Neural progenitor cell (in vitro differentiated cells): Measurements from ENCODE around the gene LSM14A. TPM values are rescaled to one million over a fixed set of nuclear protein-coding genes. Genes with fewer than 3 reads are reported as not detected.

Source experiments
- DNase-seq: peaks from one replicate; pipeline ENCODE4 v3.0.0-alpha.2; 2016; ENCODE audit warnings: low spot score
- H2AFZ ChIP-seq: fragments of 200-600 bp; sonication (generic); replicated peaks from 2 replicates; pipeline ENCODE4 v1.6.1; 2016; ENCODE audit warnings: antibody characterized with exemption
- H3F3A ChIP-seq: fragments of 200-600 bp; sonication (generic); 2 replicates; pipeline ENCODE4 v1.6.1; 2016; ENCODE audit warnings: antibody characterized with exemption, low read depth
- H3K27ac ChIP-seq: fragments of 200-600 bp; sonication (generic); 2 replicates; pipeline ENCODE4 v1.5.1; 2016; ENCODE audit warnings: mild to moderate bottlenecking
- H3K27me3 ChIP-seq: fragments of 200-600 bp; sonication (generic); 2 replicates; pipeline ENCODE4 v1.6.1; 2016; ENCODE audit warnings: mild to moderate bottlenecking, moderate library complexity
- H3K36me3 ChIP-seq: fragments of 200-600 bp; sonication (generic); 2 replicates; pipeline ENCODE4 v1.5.1; 2016
- H3K4me1 ChIP-seq: fragments of 200-600 bp; sonication (generic); 2 replicates; pipeline ENCODE4 v1.6.1; 2016; ENCODE audit warnings: mixed run types
- H3K4me2 ChIP-seq: fragments of 200-600 bp; sonication (generic); 2 replicates; pipeline ENCODE4 v1.6.1; 2016
- H3K4me3 ChIP-seq: fragments of 200-600 bp; sonication (generic); 2 replicates; pipeline ENCODE4 v1.5.1; 2016
- H3K79me2 ChIP-seq: fragments of 200-600 bp; sonication (generic); 2 replicates; pipeline ENCODE4 v1.6.1; 2016; ENCODE audit warnings: low read depth
- H3K9ac ChIP-seq: fragments of 200-600 bp; sonication (generic); 2 replicates; pipeline ENCODE4 v1.6.1; 2016
- H3K9me3 ChIP-seq: fragments of 200-600 bp; sonication (generic); 2 replicates; pipeline ENCODE4 v1.5.1; 2016; ENCODE audit warnings: low read depth
- H4K20me1 ChIP-seq: fragments of 200-600 bp; sonication (generic); 2 replicates; pipeline ENCODE4 v1.6.1; 2016; ENCODE audit warnings: low read depth
- H3K27ac Mint-ChIP-seq: 3 replicates; pipeline ENCODE4 v1.8.0; 2021; ENCODE audit warnings: mixed read lengths
- H3K27me3 Mint-ChIP-seq: 2 replicates; pipeline ENCODE4 v1.8.0; 2022; ENCODE audit warnings: low read depth, mild to moderate bottlenecking, inconsistent platforms, moderate library complexity, mixed read lengths; ENCODE audit not compliant: insufficient read depth
- H3K36me3 Mint-ChIP-seq: 3 replicates; pipeline ENCODE4 v1.8.0; 2021; ENCODE audit warnings: mixed read lengths
- H3K4me1 Mint-ChIP-seq: 3 replicates; pipeline ENCODE4 v1.8.0; 2021; ENCODE audit warnings: mixed read lengths
- H3K4me3 Mint-ChIP-seq: 3 replicates; pipeline ENCODE4 v1.8.0; 2021; ENCODE audit warnings: mild to moderate bottlenecking, moderate library complexity, mixed read lengths
- H3K9me3 Mint-ChIP-seq: 3 replicates; pipeline ENCODE4 v1.8.0; 2020; ENCODE audit warnings: mixed read lengths
- CTCF ChIP-seq: fragments of 200-600 bp; sonication (generic); IDR thresholded peaks from 2 replicates; pipeline ENCODE4 v1.5.1; 2017; ENCODE audit warnings: antibody characterized with exemption, mild to moderate bottlenecking
- EZH2 ChIP-seq: fragments of 200-600 bp; sonication (generic); IDR thresholded peaks from 2 replicates; pipeline ENCODE4 v1.6.1; 2017; ENCODE audit warnings: antibody characterized with exemption, mild to moderate bottlenecking, moderate library complexity
- EZH2phosphoT487 ChIP-seq: fragments of 200-600 bp; sonication (generic); IDR thresholded peaks from 2 replicates; pipeline ENCODE4 v1.6.1; 2017; ENCODE audit warnings: antibody characterized with exemption
- total RNA-seq: library from RNA; depleted of rRNA; stranded (reverse); fragments of >200 nt; gene quantifications from 2 replicates; pipeline ENCODE4 v1.2.3, GENCODE V29; 2015; ENCODE audit warnings: low replicate concordance

Gene LSM14A
- total RNA-seq, 1 donor from 2014 or later: 152 TPM

- no peaks in the 10 kb centered on the region for H3K4me1 ChIP-seq
- H3K27ac Mint-ChIP-seq: no peak overlapping the region
- no peak for TF ChIP-seq EZH2
- TF ChIP-seq CTCF: no peak
- TF ChIP-seq EZH2phosphoT487: no peak
- H3F3A ChIP-seq: peaks cover 25% of the 10 kb centered on the region
- peaks cover 2% of the 10 kb centered on the region for H4K20me1 ChIP-seq
- H3K27me3 Mint-ChIP-seq: peaks cover 5% of the 10 kb centered on the region
- no peaks in the 10 kb centered on the region for H3K36me3 ChIP-seq
- H3K4me3 Mint-ChIP-seq: no peak overlapping the region
- no peak overlapping the region for H2AFZ ChIP-seq
- H3K36me3 Mint-ChIP-seq: peaks cover 15% of the 10 kb centered on the region
- H3K4me3 ChIP-seq: no peak overlapping the region
- H3K27ac ChIP-seq: no peak overlapping the region
- no peaks in the 10 kb centered on the region for H3K9me3 ChIP-seq
- H3K9me3 Mint-ChIP-seq: no peaks in the 10 kb centered on the region
- DNase-seq: no peak
- no peak overlapping the region for H3K4me2 ChIP-seq
- H3K27me3 ChIP-seq: no peaks in the 10 kb centered on the region
- H3K9ac ChIP-seq: no peak overlapping the region
- H3K79me2 ChIP-seq: no peaks in the 10 kb centered on the region
- H3K4me1 Mint-ChIP-seq: peaks cover 13% of the 10 kb centered on the region
Measured at GRCh38 chr19:34235425-34235940, 63.2 kb downstream of the LSM14A start.

GRCh38 chr19:34236035-34236987 lies 64.0 kb downstream of the LSM14A start:
- H3K4me3 Mint-ChIP-seq: no peak overlapping the region
- no peak overlapping the region for H3K27ac ChIP-seq

GRCh38 chr19:34237283-34237682 lies 65.0 kb downstream of the LSM14A start:
- peaks cover 15% of the 10 kb centered on the region for H3K4me1 Mint-ChIP-seq
- no peaks in the 10 kb centered on the region for H3K9me3 Mint-ChIP-seq
- TF ChIP-seq CTCF: no peak
- no peak for TF ChIP-seq EZH2
- TF ChIP-seq EZH2phosphoT487: no peak
- no peak for DNase-seq
- H3K36me3 Mint-ChIP-seq: peaks cover 10% of the 10 kb centered on the region
- H3K27me3 ChIP-seq: no peaks in the 10 kb centered on the region
- no peak overlapping the region for H3K27ac ChIP-seq
- H3F3A ChIP-seq: peaks cover 22% of the 10 kb centered on the region
- no peak overlapping the region for H3K4me3 ChIP-seq
- H3K9ac ChIP-seq: no peak overlapping the region
- H3K27me3 Mint-ChIP-seq: peaks cover 5% of the 10 kb centered on the region
- no peaks in the 10 kb centered on the region for H4K20me1 ChIP-seq
- H3K79me2 ChIP-seq: no peaks in the 10 kb centered on the region
- H3K4me3 Mint-ChIP-seq: no peak overlapping the region
- H3K4me1 ChIP-seq: no peaks in the 10 kb centered on the region
- H3K4me2 ChIP-seq: no peak overlapping the region
- no peak overlapping the region for H2AFZ ChIP-seq
- no peaks in the 10 kb centered on the region for H3K9me3 ChIP-seq
- H3K36me3 ChIP-seq: no peaks in the 10 kb centered on the region
- H3K27ac Mint-ChIP-seq: peak overlapping the region; percentile 15

More at GRCh38 chr19:34236035-34236987, 64.0 kb downstream of the LSM14A start:
- Histone ChIP-seq H4K20me1 (no peaks in the 10 kb centered on the region), H3K79me2 (no peaks in the 10 kb centered on the region), H2AFZ (no peak overlapping the region), H3K4me1 (no peaks in the 10 kb centered on the region), H3K4me2 (no peak overlapping the region), H3K27me3 (no peaks in the 10 kb centered on the region), H3K4me3 (no peak overlapping the region), H3F3A (peaks cover 23% of the 10 kb centered on the region), H3K9me3 (no peaks in the 10 kb centered on the region), H3K36me3 (no peaks in the 10 kb centered on the region), H3K9ac (no peak overlapping the region)
- Mint-ChIP-seq H3K9me3 (no peaks in the 10 kb centered on the region), H3K27ac (peak overlapping the region; percentile 74), H3K36me3 (peaks cover 10% of the 10 kb centered on the region), H3K4me1 (peaks cover 13% of the 10 kb centered on the region), H3K27me3 (peaks cover 5% of the 10 kb centered on the region)
- no peak for TF ChIP-seq EZH2
- no peak for TF ChIP-seq CTCF
- TF ChIP-seq EZH2phosphoT487: no peak
- DNase-seq: no peak
